H1 (cell line): ENCODE measurements around the gene TMEM151A. TPM values are rescaled to one million over a fixed set of nuclear protein-coding genes. Genes with fewer than 3 reads are reported as not detected.

Source experiments
- ASH2L ChIP-seq: fragments of 200-600, 300-600 bp; sonication (generic); IDR thresholded peaks from one replicate; pipeline ENCODE4 v1.7.1; 2017; ENCODE audit warnings: low read length
- ATF2 ChIP-seq: IDR thresholded peaks from 2 replicates; pipeline ENCODE4 v1.6.1; 2012; ENCODE audit warnings: low read length, inconsistent platforms
- CBX5 ChIP-seq: fragments of 300-800, 300-1000 bp; sonication (generic); IDR thresholded peaks from 2 replicates; pipeline ENCODE4 v1.7.1; 2016; ENCODE audit warnings: antibody characterized with exemption, low read length, low read depth
- CBX8 ChIP-seq: fragments of 300-800, 300-1000 bp; sonication (generic); IDR thresholded peaks from 2 replicates; pipeline ENCODE4 v1.7.1; 2016; ENCODE audit warnings: low read depth, low read length, borderline replicate concordance
- CEBPB ChIP-seq: IDR thresholded peaks from 2 replicates; pipeline ENCODE4 v1.6.1; 2012; ENCODE audit warnings: low read depth, low read length
- EP300 ChIP-seq, 2 experiments: IDR thresholded peaks; 1 replicate in 1 of 2; 2 replicates in 1 of 2; pipeline ENCODE4 v1.6.1; 2011 to 2012; ENCODE audit warnings: low read depth in 2 of 2, low read length in 2 of 2, mild to moderate bottlenecking in 2 of 2, borderline replicate concordance in 1 of 2, inconsistent platforms in 1 of 2, moderate library complexity in 1 of 2
- FOSL1 ChIP-seq: IDR thresholded peaks from 2 replicates; pipeline ENCODE4 v1.6.1; 2011; ENCODE audit warnings: mild to moderate bottlenecking, low read depth, low read length, moderate library complexity; ENCODE audit not compliant: insufficient read depth
- GTF2F1 ChIP-seq: IDR thresholded peaks from 2 replicates; pipeline ENCODE4 v1.6.1; 2012; ENCODE audit warnings: low read depth, low read length, improper control_type of control experiment, borderline replicate concordance
- MAFK ChIP-seq: IDR thresholded peaks from 2 replicates; pipeline ENCODE4 v1.6.1; 2012; ENCODE audit warnings: low read depth, mild to moderate bottlenecking, improper control_type of control experiment, low read length
- SAP30 ChIP-seq: fragments of 300-600 bp; sonication (generic); IDR thresholded peaks from 2 replicates; pipeline ENCODE4 v1.7.1; 2012; ENCODE audit warnings: low read length, moderate library complexity, mild to moderate bottlenecking, inconsistent platforms; ENCODE audit not compliant: insufficient read depth, insufficient replicate concordance
- SIN3A ChIP-seq, 2 experiments: IDR thresholded peaks in 1 of 2; conservative IDR thresholded peaks in 1 of 2; 2 replicates each; pipeline ENCODE4 v1.6.1; 2011 to 2012; ENCODE audit warnings: low read length in 2 of 2, improper control_type of control experiment in 1 of 2, low read depth in 1 of 2, mild to moderate bottlenecking in 1 of 2
- SIX5 ChIP-seq: IDR thresholded peaks from 2 replicates; pipeline ENCODE4 v1.6.1; 2011; ENCODE audit warnings: mild to moderate bottlenecking, low read depth, low read length
- SP4 ChIP-seq: IDR thresholded peaks from 2 replicates; pipeline ENCODE4 v1.6.1; 2012; ENCODE audit warnings: low read length, inconsistent platforms
- TAF7 ChIP-seq: optimal IDR thresholded peaks from 2 replicates; pipeline ENCODE3; 2011; ENCODE audit warnings: low read depth, mild to moderate bottlenecking, inconsistent platforms, low read length, moderate library complexity, borderline replicate concordance
- TBP ChIP-seq: IDR thresholded peaks from 2 replicates; pipeline ENCODE4 v1.6.1; 2011; ENCODE audit warnings: low read depth, low read length, improper control_type of control experiment
- TCF12 ChIP-seq: IDR thresholded peaks from 2 replicates; pipeline ENCODE4 v1.6.1; 2011; ENCODE audit warnings: low read depth, mild to moderate bottlenecking, low read length
- TEAD4 ChIP-seq: IDR thresholded peaks from 2 replicates; pipeline ENCODE4 v1.6.1; 2012; ENCODE audit warnings: low read depth, low read length, inconsistent platforms, mixed read lengths
- USF2 ChIP-seq: IDR thresholded peaks from 2 replicates; pipeline ENCODE4 v1.6.1; 2011; ENCODE audit warnings: low read length, improper control_type of control experiment
- polyA plus RNA-seq, 7 experiments: library from polyadenylated mRNA; depleted of rRNA in 3 of 7; stranded (reverse) in 5 of 7; unstranded in 2 of 7; fragments of >200 nt in 5 of 7; fragments of 200-250 nt in 2 of 7; gene quantifications; 1 replicate in 5 of 7; 2 replicates in 1 of 7; 4 replicates in 1 of 7; pipeline versions ENCODE4 v1.2.1 to v1.2.3, GENCODE V29; 2011 to 2013; ENCODE audit warnings: missing spikeins in 2 of 7, mixed read lengths in 2 of 7
- total RNA-seq: library from RNA; stranded (reverse); fragmentation: NEBNext Ultra II Directional; extraction: Animal tissue kit (Norgen Biotek cat#: 25700); gene quantifications from 2 replicates; pipeline ENCODE4 v1.2.1, GENCODE V29; 2021
- TF ChIP-seq, protein P1 (sequence below), 3 experiments: IDR thresholded peaks; 1 replicate in 2 of 3; 2 replicates in 1 of 3; pipeline versions ENCODE4 v1.5.1 to v1.6.1; 2011; ENCODE audit warnings: low read length in 3 of 3, mild to moderate bottlenecking in 3 of 3, inconsistent platforms in 2 of 3, low read depth in 1 of 3, moderate library complexity in 1 of 3; ENCODE audit not compliant: insufficient read depth in 1 of 3; ENCODE audit errors: control extremely low read depth in 1 of 3

The TMEM151A gene
- total and polyA plus RNA-seq, 2 of the 8 experiments (the other 6 are each of a cell fraction or from before 2014, with no cell fraction given): 3.2 TPM

DNA sequence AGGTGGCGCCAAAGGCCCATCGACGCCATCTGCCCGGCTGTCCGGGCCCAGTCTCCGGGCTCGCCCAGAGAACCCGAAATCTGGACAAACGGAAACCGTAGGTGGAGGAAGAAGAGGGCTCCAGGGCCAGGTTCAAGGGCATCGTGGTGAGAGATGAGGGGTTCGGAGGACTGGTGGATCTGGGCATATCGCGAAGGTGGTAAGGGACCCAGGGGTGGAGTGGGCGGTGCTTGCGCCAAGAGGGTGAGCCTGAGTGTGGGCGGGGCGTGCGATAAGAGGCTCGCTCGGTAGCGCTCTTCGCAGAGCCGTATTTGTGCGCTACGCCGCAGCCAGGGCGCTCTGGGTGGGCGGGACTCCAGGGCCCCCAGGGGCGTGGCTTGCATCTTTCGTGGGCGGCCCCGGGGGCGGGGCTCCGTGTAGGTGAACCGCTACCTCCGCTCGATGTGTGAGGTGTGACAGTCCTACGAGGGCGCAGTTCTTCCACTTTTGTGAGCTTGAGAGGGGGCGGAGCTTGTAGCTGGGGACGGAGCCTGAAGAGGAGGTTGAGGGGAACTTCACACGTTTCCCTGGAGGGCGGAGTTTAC is 20.4 kb downstream of the TMEM151A start (continued):
- TF ChIP-seq SAP30 (no peak), CBX8 (no peak), TBP (no peak; the same call in 1 of the 2 replicates), CEBPB (no peak), SP4 (no peak; the same call in 1 of the 2 replicates), SIX5 (no peak), FOSL1 (no peak), EP300 (IDR thresholded peaks at IDR 0.05; ENCODE audit: borderline replicate concordance in 1 of 2, low read depth in 2 of 2, low read length in 2 of 2) (no peak), ASH2L (no peak), TAF7 (no peak), TCF12 (no peak), SIN3A (conservative IDR thresholded peaks at IDR 0.05 in 1 of 2, IDR thresholded peaks at IDR 0.05 in 1 of 2; ENCODE audit: low read depth in 1 of 2, low read length in 2 of 2) (peak in 1 of 2 experiments; percentile 73; a peak in 1 of 4 replicates), GTF2F1 (no peak), ATF2 (peak; percentile 69; the same call in 1 of the 2 replicates), USF2 (no peak), TEAD4 (no peak), CBX5 (no peak), MAFK (no peak)
- TF ChIP-seq, protein P1, sequence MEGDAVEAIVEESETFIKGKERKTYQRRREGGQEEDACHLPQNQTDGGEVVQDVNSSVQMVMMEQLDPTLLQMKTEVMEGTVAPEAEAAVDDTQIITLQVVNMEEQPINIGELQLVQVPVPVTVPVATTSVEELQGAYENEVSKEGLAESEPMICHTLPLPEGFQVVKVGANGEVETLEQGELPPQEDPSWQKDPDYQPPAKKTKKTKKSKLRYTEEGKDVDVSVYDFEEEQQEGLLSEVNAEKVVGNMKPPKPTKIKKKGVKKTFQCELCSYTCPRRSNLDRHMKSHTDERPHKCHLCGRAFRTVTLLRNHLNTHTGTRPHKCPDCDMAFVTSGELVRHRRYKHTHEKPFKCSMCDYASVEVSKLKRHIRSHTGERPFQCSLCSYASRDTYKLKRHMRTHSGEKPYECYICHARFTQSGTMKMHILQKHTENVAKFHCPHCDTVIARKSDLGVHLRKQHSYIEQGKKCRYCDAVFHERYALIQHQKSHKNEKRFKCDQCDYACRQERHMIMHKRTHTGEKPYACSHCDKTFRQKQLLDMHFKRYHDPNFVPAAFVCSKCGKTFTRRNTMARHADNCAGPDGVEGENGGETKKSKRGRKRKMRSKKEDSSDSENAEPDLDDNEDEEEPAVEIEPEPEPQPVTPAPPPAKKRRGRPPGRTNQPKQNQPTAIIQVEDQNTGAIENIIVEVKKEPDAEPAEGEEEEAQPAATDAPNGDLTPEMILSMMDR (IDR thresholded peaks at IDR 0.05; ENCODE audit: control extremely low read depth in 1 of 3, insufficient read depth in 1 of 3, low read depth in 1 of 3, low read length in 3 of 3): peak in 2 of 3 experiments; percentile 84 to 93; a peak in 3 of 4 replicates
